GM12878 (cell line): ENCODE results near the gene MMP11. TPM values are rescaled to one million over a fixed set of nuclear protein-coding genes. Genes with fewer than 3 reads are reported as not detected.

Source experiments
- ATAC-seq: fragments of 200-7000 bp; cut with Tn5 transposase; 3 replicates; pipeline ENCODE4 v1.9.1; 2020; ENCODE audit warnings: mild to moderate bottlenecking, moderate library complexity
- BruUV-seq: library from RNA; stranded (reverse); fragments of 400-500 nt; replicated peaks from 2 replicates; lab custom pipeline; 2021; lab: Mats Ljungman, UMichigan
- CTCF ChIA-PET: fragments of 300-600 bp; sonication (Branson Sonifier 250); formaldehyde crosslinking; extraction: SDS; loops from one replicate; lab custom pipeline; 2021; ENCODE audit warnings: inconsistent platforms; lab: Yijun Ruan, JAX
- POLR2A ChIA-PET: fragments of 350-600 bp; formaldehyde crosslinking; extraction: SDS; loops from one replicate; lab custom pipeline; 2021; ENCODE audit warnings: inconsistent platforms; lab: Charles Lee
- RAD21 ChIA-PET: fragments of 300-600 bp; sonication (Branson Sonifier 250); formaldehyde crosslinking; loops from one replicate; lab custom pipeline; 2023; ENCODE audit warnings: antibody characterized with exemption; ENCODE audit not compliant: unreplicated experiment; lab: Charles Lee
- SMC1A ChIA-PET: fragments of 300-600 bp; sonication (Branson Sonifier 250); formaldehyde crosslinking; loops from one replicate; lab custom pipeline; 2023; ENCODE audit not compliant: unreplicated experiment, uncharacterized antibody; lab: Charles Lee
- DNase-seq: peaks from one replicate; pipeline ENCODE4 v3.0.0-alpha.2; 2011; ENCODE audit warnings: low read depth, low spot score
- FAIRE-seq: peaks from 3 replicates; lab custom pipeline; 2011; peaks lifted over from hg19 to GRCh38; lab: Jason Lieb, UNC
- H2AFZ ChIP-seq: 2 replicates; pipeline ENCODE4 v1.6.0; 2011; ENCODE audit warnings: low read depth, low read length, control low read depth; ENCODE audit not compliant: control insufficient read depth
- H3K27ac ChIP-seq: 2 replicates; pipeline ENCODE4 v1.5.1; 2011; ENCODE audit warnings: control low read depth; ENCODE audit not compliant: control insufficient read depth, insufficient read depth
- H3K27me3 ChIP-seq, 2 experiments: replicated peaks in 1 of 2; 2 replicates each; pipeline versions ENCODE4 v1.6.0 to v1.6.1; 2011; ENCODE audit warnings: low read length in 1 of 2; ENCODE audit not compliant: control insufficient read depth in 2 of 2, insufficient read depth in 2 of 2
- H3K36me3 ChIP-seq, 2 experiments: 2 replicates each; pipeline ENCODE4 v1.5.1; 2011; ENCODE audit warnings: low read length in 1 of 2; ENCODE audit not compliant: control insufficient read depth in 2 of 2, insufficient read depth in 2 of 2
- H3K4me1 ChIP-seq: 2 replicates; pipeline ENCODE4 v1.6.1; 2011; ENCODE audit warnings: mild to moderate bottlenecking, low read length, moderate library complexity, mixed read lengths; ENCODE audit not compliant: control insufficient read depth, insufficient read depth
- H3K4me2 ChIP-seq: 2 replicates; pipeline ENCODE4 v1.6.0; 2011; ENCODE audit warnings: control low read depth; ENCODE audit not compliant: control insufficient read depth, insufficient read depth
- H3K4me3 ChIP-seq: fragments of 200-600 bp; sonication (generic); 2 replicates; pipeline ENCODE4 v1.5.1; 2016
- H3K79me2 ChIP-seq: 2 replicates; pipeline ENCODE4 v1.6.0; 2011; ENCODE audit warnings: low read length; ENCODE audit not compliant: control insufficient read depth, insufficient read depth
- H3K9ac ChIP-seq: 2 replicates; pipeline ENCODE4 v1.8.0; 2011; ENCODE audit warnings: low read length, control low read depth, mixed read lengths; ENCODE audit not compliant: control insufficient read depth, insufficient read depth
- H3K9me3 ChIP-seq: replicated peaks from 3 replicates; pipeline ENCODE4 v1.5.1; 2011; ENCODE audit warnings: mild to moderate bottlenecking, low read length; ENCODE audit not compliant: control insufficient read depth, insufficient read depth
- H4K20me1 ChIP-seq: 2 replicates; pipeline ENCODE4 v1.6.0; 2011; ENCODE audit not compliant: control insufficient read depth, insufficient read depth
- EZH2 ChIP-seq: IDR thresholded peaks from 2 replicates; pipeline ENCODE4 v1.6.1; 2012; ENCODE audit warnings: low read depth, mild to moderate bottlenecking, control low read depth, inconsistent platforms, low read length, borderline replicate concordance; ENCODE audit not compliant: control insufficient read depth
- FOXM1 ChIP-seq: IDR thresholded peaks from 2 replicates; pipeline ENCODE4 v1.6.1; 2012; ENCODE audit warnings: low read depth, mild to moderate bottlenecking, inconsistent platforms, low read length, moderate library complexity
- GATAD2B ChIP-seq: fragments of 450-650 bp; conservative IDR thresholded peaks from 2 replicates; pipeline ENCODE4 v1.6.1; 2017; ENCODE audit warnings: low read depth, mild to moderate bottlenecking, moderate library complexity
- HDGF ChIP-seq: fragments of 450-650 bp; IDR thresholded peaks from 2 replicates; pipeline ENCODE4 v1.6.1; 2016; ENCODE audit warnings: antibody characterized with exemption
- IKZF2 ChIP-seq, 2 experiments: fragments of 450-650 bp; IDR thresholded peaks; 2 replicates each; pipeline ENCODE4 v1.6.1; 2017; ENCODE audit warnings: mild to moderate bottlenecking in 2 of 2, moderate library complexity in 2 of 2
- JUNB ChIP-seq: IDR thresholded peaks from 2 replicates; pipeline ENCODE4 v1.6.1; 2016; ENCODE audit warnings: antibody characterized with exemption, mild to moderate bottlenecking
- LARP7 ChIP-seq: fragments of 450-650 bp; IDR thresholded peaks from 2 replicates; pipeline ENCODE4 v1.6.1; 2017; ENCODE audit warnings: mild to moderate bottlenecking
- NBN ChIP-seq: fragments of 450-650 bp; IDR thresholded peaks from 2 replicates; pipeline ENCODE4 v1.6.1; 2016
- NFIC ChIP-seq: IDR thresholded peaks from 2 replicates; pipeline ENCODE4 v1.6.1; 2012; ENCODE audit warnings: low read depth, mild to moderate bottlenecking, inconsistent platforms, low read length, moderate library complexity
- RAD51 ChIP-seq: fragments of 450-650 bp; IDR thresholded peaks from 2 replicates; pipeline ENCODE4 v1.6.1; 2016; ENCODE audit warnings: moderate library complexity, mild to moderate bottlenecking, inconsistent platforms
- ZZZ3 ChIP-seq: IDR thresholded peaks from 2 replicates; pipeline ENCODE4 v1.6.1; 2011; ENCODE audit warnings: low read depth; ENCODE audit not compliant: control insufficient read depth, insufficient read length
- WGBS: methylation state at CpG from one replicate; pipeline ENCODE4 v1.1.6; 2016; ENCODE audit warnings: low lambda C conversion rate; ENCODE audit not compliant: insufficient replicate concordance, insufficient coverage; ENCODE audit errors: missing lambda C conversion rate; 5-methylcytosine and 5-hydroxymethylcytosine counted together
- in situ Hi-C: fragments of 300-500 bp; cut with MboI; formaldehyde crosslinking; loops from 9 replicates; pipeline ENCODE4 v1.14.3; 2018; ENCODE audit warnings: mixed read lengths
- intact Hi-C: fragments of 100-400 bp; cut with micrococcal nuclease; formaldehyde crosslinking; loops from one replicate; pipeline ENCODE4 v1.14.2; 2022; ENCODE audit not compliant: unreplicated experiment
- polyA plus RNA-seq, 11 experiments: library from polyadenylated mRNA; depleted of rRNA in 4 of 11; unstranded in 6 of 11; stranded (reverse) in 5 of 11; fragments of >200 nt; fragmentation: Nextera tagmentation in 4 of 11; fragmentation: Illumina TruSeq in 1 of 11; extraction: Ambion mirVana in 4 of 11; extraction: Trizol in 1 of 11; gene quantifications; 1 replicate in 1 of 11; 2 replicates in 10 of 11; pipeline versions ENCODE4 v1.2.1 to v1.2.3, GENCODE V29; 2011 to 2016; ENCODE audit warnings: inconsistent platforms in 2 of 11, missing spikeins in 2 of 11, low read depth in 1 of 11
- total RNA-seq, 4 experiments: library from RNA; depleted of rRNA in 3 of 4; stranded (reverse); fragments of >200 nt in 3 of 4; fragmentation: Illumina TruSeq in 1 of 4; extraction: Trizol in 1 of 4; gene quantifications; 2 replicates each; pipeline versions ENCODE4 v1.2.1 to v1.2.3, GENCODE V29; 2013 to 2021
- TF ChIP-seq, protein P1 (sequence below): IDR thresholded peaks from 2 replicates; pipeline ENCODE4 v1.6.1; 2011; ENCODE audit warnings: borderline replicate concordance, low read depth, mild to moderate bottlenecking, moderate library complexity, mixed read lengths, low read length; ENCODE audit not compliant: insufficient read depth; ENCODE audit errors: extremely low read length
- TF ChIP-seq, protein P2 (sequence below): fragments of 450-650 bp; IDR thresholded peaks from 2 replicates; pipeline ENCODE4 v1.6.1; 2016; ENCODE audit warnings: mild to moderate bottlenecking, moderate library complexity, borderline replicate concordance
- TF ChIP-seq, protein P3 (sequence below): fragments of 450-650 bp; IDR thresholded peaks from 2 replicates; pipeline ENCODE4 v1.6.1; 2017; ENCODE audit warnings: mild to moderate bottlenecking, moderate library complexity

The MMP11 gene
- total and polyA plus RNA-seq, 10 of the 15 experiments (the other 5 are each of a cell fraction or from before 2014, with no cell fraction given), result 0.03 to 1.1 (median 0.31) TPM; not detected in 2

DNA sequence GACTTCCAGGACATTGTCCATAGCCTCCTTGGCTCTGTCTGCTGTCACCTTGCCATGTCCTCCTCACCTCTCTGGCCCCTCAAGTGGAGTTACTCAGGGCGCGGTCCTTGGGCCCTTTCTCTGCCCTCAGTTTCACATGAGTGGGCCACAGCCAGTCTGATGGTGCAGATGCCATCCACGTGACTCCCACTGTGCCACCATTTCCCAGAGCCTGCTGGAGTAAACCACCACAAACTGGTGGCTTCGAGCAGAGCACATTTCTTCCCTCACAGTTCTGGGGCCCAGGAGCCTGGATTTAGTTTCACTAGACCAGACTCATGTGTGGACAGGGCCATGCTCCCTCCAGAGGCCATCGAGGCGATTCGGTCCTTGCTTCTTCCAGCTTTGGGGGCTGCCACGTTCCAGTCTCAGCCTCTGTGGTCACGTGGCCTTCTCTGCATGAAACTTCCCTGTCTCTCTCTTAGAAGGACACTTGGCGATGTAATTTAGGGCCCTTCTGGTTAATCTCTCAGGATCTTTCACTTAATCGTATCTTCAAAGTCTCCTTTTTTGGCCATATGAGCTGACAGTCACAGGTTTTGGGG lies 28.7 kb downstream of the MMP11 start:
- POLR2A ChIA-PET, result no interaction called here
- Histone ChIP-seq H2AFZ (no peak overlapping the region), H3K9ac (peak overlapping the region; percentile 53; the same call in 1 of the 2 replicates), H3K36me3 (peaks cover 18 to 31% of the 10 kb centered on the region in 2 experiments), H3K79me2 (peaks cover 34% of the 10 kb centered on the region), H3K27ac (peak overlapping the region; percentile 89), H3K4me3 (no peak overlapping the region), H3K27me3 (no peaks in the 10 kb centered on the region), H3K4me2 (peak overlapping the region; percentile 19), H3K9me3 (no peaks in the 10 kb centered on the region), H4K20me1 (no peaks in the 10 kb centered on the region), H3K4me1 (peaks cover 83% of the 10 kb centered on the region)
- ATAC-seq, result peak; percentile 8; the same call in 2 of the 3 replicates
- BruUV-seq, result no TSS peak
- FAIRE-seq, result no peak
- SMC1A ChIA-PET, result interaction anchor here (1.2 to 1.7 kb wide), 3 partner anchors 12 to 26 kb away, joined by 3 to 5 read pairs (median 3); partner anchors contain the start of gene SMARCB1
- intact Hi-C loops (loop anchor here (2.0 kb wide), 1 partner anchor 37 kb away; the partner anchor contains the start of gene DERL3), in situ Hi-C loops (no loop called here)
- CTCF ChIA-PET, result interaction anchor here (0.7 to 1.1 kb wide), 3 partner anchors 37 to 93 kb away, joined by 3 to 5 read pairs (median 4); partner anchors contain the start of genes DERL3 and MIF
- RAD21 ChIA-PET, result interaction anchor here (2.6 kb wide), 1 partner anchor 44 kb away, joined by 9 read pairs; no protein-coding TSS in a partner anchor
- DNase-seq, result no peak
- WGBS, result 26% methylated on average over 11 of the region's 11 CpGs
- 0 out of 2 replicates have a peak, but pooled peaks have one; percentile 20 for TF ChIP-seq HDGF
- TF ChIP-seq RAD51, result peak; percentile 65; the same call in 1 of the 2 replicates
- TF ChIP-seq, protein P1, sequence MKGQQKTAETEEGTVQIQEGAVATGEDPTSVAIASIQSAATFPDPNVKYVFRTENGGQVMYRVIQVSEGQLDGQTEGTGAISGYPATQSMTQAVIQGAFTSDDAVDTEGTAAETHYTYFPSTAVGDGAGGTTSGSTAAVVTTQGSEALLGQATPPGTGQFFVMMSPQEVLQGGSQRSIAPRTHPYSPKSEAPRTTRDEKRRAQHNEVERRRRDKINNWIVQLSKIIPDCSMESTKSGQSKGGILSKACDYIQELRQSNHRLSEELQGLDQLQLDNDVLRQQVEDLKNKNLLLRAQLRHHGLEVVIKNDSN, result peak; percentile 74
- TF ChIP-seq, protein P2, sequence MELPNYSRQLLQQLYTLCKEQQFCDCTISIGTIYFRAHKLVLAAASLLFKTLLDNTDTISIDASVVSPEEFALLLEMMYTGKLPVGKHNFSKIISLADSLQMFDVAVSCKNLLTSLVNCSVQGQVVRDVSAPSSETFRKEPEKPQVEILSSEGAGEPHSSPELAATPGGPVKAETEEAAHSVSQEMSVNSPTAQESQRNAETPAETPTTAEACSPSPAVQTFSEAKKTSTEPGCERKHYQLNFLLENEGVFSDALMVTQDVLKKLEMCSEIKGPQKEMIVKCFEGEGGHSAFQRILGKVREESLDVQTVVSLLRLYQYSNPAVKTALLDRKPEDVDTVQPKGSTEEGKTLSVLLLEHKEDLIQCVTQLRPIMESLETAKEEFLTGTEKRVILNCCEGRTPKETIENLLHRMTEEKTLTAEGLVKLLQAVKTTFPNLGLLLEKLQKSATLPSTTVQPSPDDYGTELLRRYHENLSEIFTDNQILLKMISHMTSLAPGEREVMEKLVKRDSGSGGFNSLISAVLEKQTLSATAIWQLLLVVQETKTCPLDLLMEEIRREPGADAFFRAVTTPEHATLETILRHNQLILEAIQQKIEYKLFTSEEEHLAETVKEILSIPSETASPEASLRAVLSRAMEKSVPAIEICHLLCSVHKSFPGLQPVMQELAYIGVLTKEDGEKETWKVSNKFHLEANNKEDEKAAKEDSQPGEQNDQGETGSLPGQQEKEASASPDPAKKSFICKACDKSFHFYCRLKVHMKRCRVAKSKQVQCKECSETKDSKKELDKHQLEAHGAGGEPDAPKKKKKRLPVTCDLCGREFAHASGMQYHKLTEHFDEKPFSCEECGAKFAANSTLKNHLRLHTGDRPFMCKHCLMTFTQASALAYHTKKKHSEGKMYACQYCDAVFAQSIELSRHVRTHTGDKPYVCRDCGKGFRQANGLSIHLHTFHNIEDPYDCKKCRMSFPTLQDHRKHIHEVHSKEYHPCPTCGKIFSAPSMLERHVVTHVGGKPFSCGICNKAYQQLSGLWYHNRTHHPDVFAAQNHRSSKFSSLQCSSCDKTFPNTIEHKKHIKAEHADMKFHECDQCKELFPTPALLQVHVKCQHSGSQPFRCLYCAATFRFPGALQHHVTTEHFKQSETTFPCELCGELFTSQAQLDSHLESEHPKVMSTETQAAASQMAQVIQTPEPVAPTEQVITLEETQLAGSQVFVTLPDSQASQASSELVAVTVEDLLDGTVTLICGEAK, result 0 out of 2 replicates have a peak, but pooled peaks have one; percentile 9
- no peak for TF ChIP-seq ZZZ3
- peak; percentile 51; the same call in 1 of the 2 replicates for TF ChIP-seq GATAD2B
- TF ChIP-seq IKZF2 (IDR thresholded peaks at IDR 0.05), result 0 out of 4 replicates have a peak, but pooled peaks of 1 of the 2 experiments have one; percentile 7
- 0 out of 2 replicates have a peak, but pooled peaks have one; percentile 5 for TF ChIP-seq NBN
- no peak for TF ChIP-seq FOXM1
- TF ChIP-seq JUNB, result no peak
- 0 out of 2 replicates have a peak, but pooled peaks have one; percentile 5 for TF ChIP-seq NFIC
- TF ChIP-seq EZH2, result no peak
- TF ChIP-seq LARP7, result 0 out of 2 replicates have a peak, but pooled peaks have one; percentile 11
- TF ChIP-seq, protein P3, sequence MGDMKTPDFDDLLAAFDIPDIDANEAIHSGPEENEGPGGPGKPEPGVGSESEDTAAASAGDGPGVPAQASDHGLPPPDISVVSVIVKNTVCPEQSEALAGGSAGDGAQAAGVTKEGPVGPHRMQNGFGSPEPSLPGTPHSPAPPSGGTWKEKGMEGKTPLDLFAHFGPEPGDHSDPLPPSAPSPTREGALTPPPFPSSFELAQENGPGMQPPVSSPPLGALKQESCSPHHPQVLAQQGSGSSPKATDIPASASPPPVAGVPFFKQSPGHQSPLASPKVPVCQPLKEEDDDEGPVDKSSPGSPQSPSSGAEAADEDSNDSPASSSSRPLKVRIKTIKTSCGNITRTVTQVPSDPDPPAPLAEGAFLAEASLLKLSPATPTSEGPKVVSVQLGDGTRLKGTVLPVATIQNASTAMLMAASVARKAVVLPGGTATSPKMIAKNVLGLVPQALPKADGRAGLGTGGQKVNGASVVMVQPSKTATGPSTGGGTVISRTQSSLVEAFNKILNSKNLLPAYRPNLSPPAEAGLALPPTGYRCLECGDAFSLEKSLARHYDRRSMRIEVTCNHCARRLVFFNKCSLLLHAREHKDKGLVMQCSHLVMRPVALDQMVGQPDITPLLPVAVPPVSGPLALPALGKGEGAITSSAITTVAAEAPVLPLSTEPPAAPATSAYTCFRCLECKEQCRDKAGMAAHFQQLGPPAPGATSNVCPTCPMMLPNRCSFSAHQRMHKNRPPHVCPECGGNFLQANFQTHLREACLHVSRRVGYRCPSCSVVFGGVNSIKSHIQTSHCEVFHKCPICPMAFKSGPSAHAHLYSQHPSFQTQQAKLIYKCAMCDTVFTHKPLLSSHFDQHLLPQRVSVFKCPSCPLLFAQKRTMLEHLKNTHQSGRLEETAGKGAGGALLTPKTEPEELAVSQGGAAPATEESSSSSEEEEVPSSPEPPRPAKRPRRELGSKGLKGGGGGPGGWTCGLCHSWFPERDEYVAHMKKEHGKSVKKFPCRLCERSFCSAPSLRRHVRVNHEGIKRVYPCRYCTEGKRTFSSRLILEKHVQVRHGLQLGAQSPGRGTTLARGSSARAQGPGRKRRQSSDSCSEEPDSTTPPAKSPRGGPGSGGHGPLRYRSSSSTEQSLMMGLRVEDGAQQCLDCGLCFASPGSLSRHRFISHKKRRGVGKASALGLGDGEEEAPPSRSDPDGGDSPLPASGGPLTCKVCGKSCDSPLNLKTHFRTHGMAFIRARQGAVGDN, result peak; percentile 96
